NCI-H524 (cell line): ENCODE measurements around the gene RBM43.
A peak's percentile ranks its signal among the peaks of the same experiment; 100 is the strongest.
"Not testable (repeated sequence)": the region's sequence is repeated elsewhere in the genome, so short reads cannot be mapped to it uniquely, and the experiment has no call there.

ENCODE experiments used
- DNase-seq, 2 experiments: peaks; one replicate each; lab custom pipeline; 2025; lab: John Stamatoyannopoulos, UW

The RBM43 gene

GRCh38 chr2:151261231-151261976 lies at the start of gene RBM43:
Gene RBM43, minus strand, starts transcription at chr2:151261863. Its CDS starts 136 bp downstream, at chr2:151261727.
- peak; percentile 45 to 64 for DNase-seq

GRCh38 chr2:151310313-151310712 lies 48.6 kb upstream of the RBM43 start:
- not testable (repeated sequence) for DNase-seq

- DNase-seq, result no peak
Observed at GRCh38 chr2:151306621-151307020, 45.0 kb upstream of the RBM43 start.

GRCh38 chr2:151305129-151305691 lies 43.5 kb upstream of the RBM43 start:
- no peak for DNase-seq

GRCh38 chr2:151302879-151303278 lies 41.2 kb upstream of the RBM43 start:
- no peak for DNase-seq

- no peak for DNase-seq
Observed at GRCh38 chr2:151302404-151302803, 40.7 kb upstream of the RBM43 start.

- no peak for DNase-seq
Observed at GRCh38 chr2:151299920-151300539, 38.4 kb upstream of the RBM43 start.

GRCh38 chr2:151297882-151298281 lies 36.2 kb upstream of the RBM43 start:
- DNase-seq, result no peak

- DNase-seq, result not testable (repeated sequence)
Observed at GRCh38 chr2:151295926-151296325, 34.3 kb upstream of the RBM43 start.

- no peak for DNase-seq
Observed at GRCh38 chr2:151292546-151292945, 30.9 kb upstream of the RBM43 start.

GRCh38 chr2:151292141-151292540 lies 30.5 kb upstream of the RBM43 start:
- no peak for DNase-seq

GRCh38 chr2:151291224-151291623 lies 29.6 kb upstream of the RBM43 start:
- DNase-seq, result no peak

- no peak for DNase-seq
Observed at GRCh38 chr2:151289972-151290866, 28.6 kb upstream of the RBM43 start.

GRCh38 chr2:151287513-151288250 lies 26.0 kb upstream of the RBM43 start:
- DNase-seq, result no peak

- no peak for DNase-seq
Observed at GRCh38 chr2:151282401-151282800, 20.7 kb upstream of the RBM43 start.

- DNase-seq, result no peak
Observed at GRCh38 chr2:151280271-151280670, 18.6 kb upstream of the RBM43 start.

GRCh38 chr2:151278487-151278886 lies 16.8 kb upstream of the RBM43 start:
- DNase-seq, result no peak

GRCh38 chr2:151277067-151277466 lies 15.4 kb upstream of the RBM43 start:
- DNase-seq, result peak in 1 of 2 experiments; percentile 60

- no peak for DNase-seq
Observed at GRCh38 chr2:151275291-151275690, 13.6 kb upstream of the RBM43 start.

GRCh38 chr2:151271824-151272223 lies 10.2 kb upstream of the RBM43 start:
- no peak for DNase-seq

- DNase-seq, result no peak
Observed at GRCh38 chr2:151269798-151270568, 8.3 kb upstream of the RBM43 start.
